PC-9 (cell line): ENCODE data around the gene DENND11.

ENCODE experiments used
- CTCF ChIP-seq: fragments of 200-600 bp; sonication (generic); conservative IDR thresholded peaks from 2 replicates; pipeline ENCODE4 v1.6.1; 2017; ENCODE audit warnings: mixed run types, antibody characterized with exemption, mild to moderate bottlenecking, moderate library complexity
- EZH2 ChIP-seq: fragments of 200-600 bp; sonication (generic); IDR thresholded peaks from 2 replicates; pipeline ENCODE4 v1.8.0; 2017; ENCODE audit warnings: antibody characterized with exemption, low read depth

- TF ChIP-seq CTCF (no peak), EZH2 (no peak)
Observed at GRCh38 chr7:141702892-141703291, 926 bp upstream of the DENND11 start.
